Amygdala (tissue), 56 donors: ENCODE results near the gene GOSR2.
"Not testable (repeated sequence)": the region's sequence is repeated elsewhere in the genome, so short reads cannot be mapped to it uniquely, and the experiment has no call there.

Experiments used
- DNase-seq, 56 donors: peaks; one replicate each; lab custom pipeline; 2025; lab: John Stamatoyannopoulos, UW

GOSR2 gene

GRCh38 chr17:46892192-46892703 lies 30.7 kb upstream of the GOSR2 start:
- no peak for DNase-seq

GRCh38 chr17:46894024-46894423 lies 28.9 kb upstream of the GOSR2 start:
- no peak for DNase-seq

- DNase-seq, result no peak
These were observed 28.3 kb upstream of the GOSR2 start for GRCh38 chr17:46894476-46895151.

- no peak for DNase-seq
These were observed 27.8 kb upstream of the GOSR2 start for GRCh38 chr17:46895171-46895570.

- no peak for DNase-seq
These were observed 26.0 kb upstream of the GOSR2 start for GRCh38 chr17:46896991-46897390.

GRCh38 chr17:46898364-46898763 lies 24.6 kb upstream of the GOSR2 start:
- no peak for DNase-seq

GRCh38 chr17:46898860-46899259 lies 24.1 kb upstream of the GOSR2 start:
- no peak for DNase-seq

GRCh38 chr17:46901291-46901690 lies 21.7 kb upstream of the GOSR2 start:
- no peak for DNase-seq

GRCh38 chr17:46903762-46904672 lies 18.9 kb upstream of the GOSR2 start:
- no peak for DNase-seq

GRCh38 chr17:46908068-46908737 lies 14.8 kb upstream of the GOSR2 start:
- no peak for DNase-seq

GRCh38 chr17:46910179-46910927 lies 12.6 kb upstream of the GOSR2 start:
- DNase-seq, result no peak

GRCh38 chr17:46911311-46911710 lies 11.6 kb upstream of the GOSR2 start:
- no peak for DNase-seq

- no peak for DNase-seq
These were observed 7.4 kb upstream of the GOSR2 start for GRCh38 chr17:46915596-46915995.

- DNase-seq, result no peak
These were observed 6.7 kb upstream of the GOSR2 start for GRCh38 chr17:46916211-46916610.

- no peak for DNase-seq
These were observed 6.3 kb upstream of the GOSR2 start for GRCh38 chr17:46916623-46917022.

- DNase-seq, result no peak
These were observed 5.9 kb upstream of the GOSR2 start for GRCh38 chr17:46917041-46917440.

GRCh38 chr17:46917516-46917915 lies 5.4 kb upstream of the GOSR2 start:
- DNase-seq, result no peak

GRCh38 chr17:46921962-46922361 lies 998 bp upstream of the GOSR2 start:
- DNase-seq, result not testable (repeated sequence)

GRCh38 chr17:46922487-46922803 lies 515 bp upstream of the GOSR2 start:
- DNase-seq, result no peak

GRCh38 chr17:46925185-46925868 lies 2.4 kb downstream of the GOSR2 start:
- DNase-seq, result no peak
